PC-3 (cell line): ENCODE measurements around the gene EIF3F. TPM values are rescaled to one million over a fixed set of nuclear protein-coding genes. Genes with fewer than 3 reads are reported as not detected.

Source experiments
- ATAC-seq: fragments of 200-7000 bp; cut with Tn5 transposase; 2 replicates; pipeline ENCODE4 v1.9.1; 2020; ENCODE audit warnings: mild to moderate bottlenecking, moderate library complexity
- BruUV-seq: library from RNA; stranded (reverse); fragments of 400-500 nt; replicated peaks from 2 replicates; lab custom pipeline; 2021; lab: Mats Ljungman, UMichigan
- CTCF ChIA-PET: fragments of 300-600 bp; sonication (Branson Sonifier 250); formaldehyde crosslinking; loops from one replicate; lab custom pipeline; 2022; ENCODE audit warnings: antibody characterized with exemption; lab: Charles Lee
- POLR2A ChIA-PET: fragments of 300-600 bp; sonication (Branson Sonifier 250); formaldehyde crosslinking; loops from one replicate; lab custom pipeline; 2022; ENCODE audit warnings: antibody characterized with exemption; ENCODE audit not compliant: unreplicated experiment; lab: Charles Lee
- DNase-seq: peaks from one replicate; pipeline ENCODE4 v3.0.0-alpha.2; 2015
- H2AFZ ChIP-seq: fragments of 300-600 bp; sonication (generic); 2 replicates; pipeline ENCODE4 v1.6.0; 2016; ENCODE audit warnings: antibody characterized with exemption, low read length
- H3F3A ChIP-seq: fragments of 300-600 bp; sonication (generic); one replicate; pipeline ENCODE4 v1.6.0; 2017; ENCODE audit warnings: antibody characterized with exemption, low read length, control low read depth, mild to moderate bottlenecking; ENCODE audit not compliant: unreplicated experiment
- H3K27ac ChIP-seq: fragments of 300-600 bp; sonication (generic); 2 replicates; pipeline ENCODE4 v1.5.1; 2016; ENCODE audit warnings: mild to moderate bottlenecking, low read length
- H3K27me3 ChIP-seq: fragments of 300-600 bp; sonication (generic); 2 replicates; pipeline ENCODE4 v1.6.1; 2016; ENCODE audit warnings: low read length, mixed read lengths
- H3K36me3 ChIP-seq: fragments of 300-600 bp; sonication (generic); 2 replicates; pipeline ENCODE4 v1.6.1; 2016; ENCODE audit warnings: low read depth, mixed run types, low read length, mixed read lengths
- H3K4me1 ChIP-seq: fragments of 300-600 bp; sonication (generic); 2 replicates; pipeline ENCODE4 v1.5.1; 2016; ENCODE audit warnings: low read length; ENCODE audit not compliant: insufficient read depth
- H3K4me2 ChIP-seq: fragments of 300-600 bp; sonication (generic); 2 replicates; pipeline ENCODE4 v1.6.0; 2016; ENCODE audit warnings: low read length
- H3K4me3 ChIP-seq: fragments of 300-600 bp; sonication (generic); 2 replicates; pipeline ENCODE4 v1.5.1; 2016; ENCODE audit warnings: mild to moderate bottlenecking, low read length, mixed read lengths
- H3K79me2 ChIP-seq: fragments of 300-600 bp; sonication (generic); 2 replicates; pipeline ENCODE4 v1.6.1; 2017; ENCODE audit warnings: low read length, mixed read lengths
- H3K9ac ChIP-seq: fragments of 300-600 bp; sonication (generic); 2 replicates; pipeline ENCODE4 v1.6.0; 2016; ENCODE audit warnings: mild to moderate bottlenecking, low read length
- H3K9me2 ChIP-seq: fragments of 300-600 bp; sonication (generic); replicated peaks from 2 replicates; pipeline ENCODE4 v1.6.1; 2016; ENCODE audit warnings: mixed run types, low read length, mixed read lengths
- H3K9me3 ChIP-seq: fragments of 300-600 bp; sonication (generic); 2 replicates; pipeline ENCODE4 v1.6.1; 2016; ENCODE audit warnings: low read length, mixed read lengths
- H4K20me1 ChIP-seq: fragments of 300-600 bp; sonication (generic); 2 replicates; pipeline ENCODE4 v1.6.1; 2016; ENCODE audit warnings: low read length, mixed read lengths
- EZH2 ChIP-seq: fragments of 300-600 bp; sonication (generic); IDR thresholded peaks from one replicate; pipeline ENCODE4 v1.6.1; 2017; ENCODE audit warnings: antibody characterized with exemption, mild to moderate bottlenecking, low read length; ENCODE audit not compliant: unreplicated experiment
- EZH2phosphoT487 ChIP-seq: fragments of 300-600 bp; sonication (generic); IDR thresholded peaks from 2 replicates; pipeline ENCODE4 v1.6.1; 2018; ENCODE audit warnings: mild to moderate bottlenecking, antibody characterized with exemption, low read length, borderline replicate concordance
- intact Hi-C: fragments of 100-400 bp; cut with micrococcal nuclease; formaldehyde crosslinking; loops from 2 replicates; pipeline ENCODE4 v1.9.0; 2023
- total RNA-seq: library from RNA; depleted of rRNA; stranded (reverse); fragments of >200 nt; gene quantifications from 2 replicates; pipeline ENCODE4 v1.2.3, GENCODE V29; 2014
- TF ChIP-seq, protein P1 (sequence below): fragments of 300-600 bp; sonication (generic); conservative IDR thresholded peaks from 2 replicates; pipeline ENCODE4 v1.5.1; 2017; ENCODE audit warnings: antibody characterized with exemption, low read depth, mild to moderate bottlenecking, low read length

The EIF3F gene
- total RNA-seq, 1 experiment from 2014 or later = 227 TPM

DNA sequence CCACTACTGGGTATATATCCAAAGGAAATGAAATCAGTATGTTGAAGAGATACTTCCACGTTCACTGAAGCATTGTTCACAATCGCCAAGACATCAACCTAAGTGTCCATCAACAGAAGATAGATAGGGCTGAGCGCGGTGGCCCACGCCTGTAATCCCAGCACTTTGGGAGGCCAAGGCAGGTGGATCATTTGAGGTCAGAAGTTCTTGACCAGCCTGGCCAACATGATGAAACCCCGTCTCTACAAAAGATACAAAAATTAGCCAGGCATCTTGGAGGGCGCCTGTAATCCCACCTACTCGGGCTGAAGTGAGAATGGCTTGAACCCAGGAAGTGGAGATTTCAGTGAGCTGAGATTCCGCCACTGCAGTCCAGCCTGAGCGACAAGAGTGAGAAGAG lies 12.7 kb downstream of the EIF3F start:
- H4K20me1 ChIP-seq = no peaks in the 10 kb centered on the region
- TF ChIP-seq EZH2phosphoT487 (no peak), EZH2 (no peak)
- TF ChIP-seq, protein P1, sequence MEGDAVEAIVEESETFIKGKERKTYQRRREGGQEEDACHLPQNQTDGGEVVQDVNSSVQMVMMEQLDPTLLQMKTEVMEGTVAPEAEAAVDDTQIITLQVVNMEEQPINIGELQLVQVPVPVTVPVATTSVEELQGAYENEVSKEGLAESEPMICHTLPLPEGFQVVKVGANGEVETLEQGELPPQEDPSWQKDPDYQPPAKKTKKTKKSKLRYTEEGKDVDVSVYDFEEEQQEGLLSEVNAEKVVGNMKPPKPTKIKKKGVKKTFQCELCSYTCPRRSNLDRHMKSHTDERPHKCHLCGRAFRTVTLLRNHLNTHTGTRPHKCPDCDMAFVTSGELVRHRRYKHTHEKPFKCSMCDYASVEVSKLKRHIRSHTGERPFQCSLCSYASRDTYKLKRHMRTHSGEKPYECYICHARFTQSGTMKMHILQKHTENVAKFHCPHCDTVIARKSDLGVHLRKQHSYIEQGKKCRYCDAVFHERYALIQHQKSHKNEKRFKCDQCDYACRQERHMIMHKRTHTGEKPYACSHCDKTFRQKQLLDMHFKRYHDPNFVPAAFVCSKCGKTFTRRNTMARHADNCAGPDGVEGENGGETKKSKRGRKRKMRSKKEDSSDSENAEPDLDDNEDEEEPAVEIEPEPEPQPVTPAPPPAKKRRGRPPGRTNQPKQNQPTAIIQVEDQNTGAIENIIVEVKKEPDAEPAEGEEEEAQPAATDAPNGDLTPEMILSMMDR = no peak
- ChIA-PET POLR2A (no interaction called here), CTCF (interaction anchor here (0.8 kb wide), 1 partner anchor 13 kb away, joined by 3 read pairs; the partner anchor contains the start of gene EIF3F)
- H3K9me2 ChIP-seq = no peaks in the 10 kb centered on the region
- DNase-seq (no peak), ATAC-seq (no peak)
- no peaks in the 10 kb centered on the region for H3K4me1 ChIP-seq
- H3K36me3 ChIP-seq = peaks cover 48% of the 10 kb centered on the region
- no TSS peak for BruUV-seq
- no peaks in the 10 kb centered on the region for H3F3A ChIP-seq
- no peaks in the 10 kb centered on the region for H3K27me3 ChIP-seq
- no peak overlapping the region for H3K27ac ChIP-seq
- H3K4me2 ChIP-seq = no peak overlapping the region
- H3K9ac ChIP-seq = no peak overlapping the region
- H2AFZ ChIP-seq = no peak overlapping the region
- no peaks in the 10 kb centered on the region for H3K9me3 ChIP-seq
- H3K4me3 ChIP-seq = no peak overlapping the region
- no peaks in the 10 kb centered on the region for H3K79me2 ChIP-seq
- intact Hi-C loops = no loop called here

DNA sequence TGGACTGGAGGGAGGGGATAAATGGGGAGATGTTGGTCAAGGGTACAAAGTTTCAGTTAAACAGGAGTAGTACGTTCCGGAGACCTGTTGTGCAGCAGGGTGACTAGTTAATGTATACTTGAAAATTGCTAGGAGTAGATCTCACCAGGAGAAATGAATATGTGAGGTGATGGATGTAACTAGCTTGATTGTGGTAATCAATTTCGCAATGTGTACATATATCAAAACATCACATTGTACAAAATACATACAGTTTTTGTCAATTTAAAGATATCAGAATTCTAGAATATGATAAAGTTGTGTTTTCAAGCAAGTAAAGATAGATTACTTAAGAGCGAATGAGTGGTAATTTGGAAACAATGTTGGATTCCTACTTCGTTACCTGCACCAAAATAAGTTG lies 13.3 kb downstream of the EIF3F start:
- Histone ChIP-seq H3K4me3 (no peak overlapping the region), H3K79me2 (no peaks in the 10 kb centered on the region), H3K36me3 (peaks cover 42% of the 10 kb centered on the region), H3K27me3 (no peaks in the 10 kb centered on the region), H3K9me3 (no peaks in the 10 kb centered on the region), H2AFZ (no peak overlapping the region), H4K20me1 (no peaks in the 10 kb centered on the region), H3K9me2 (no peaks in the 10 kb centered on the region), H3F3A (no peaks in the 10 kb centered on the region), H3K9ac (no peak overlapping the region), H3K4me1 (no peaks in the 10 kb centered on the region), H3K4me2 (no peak overlapping the region), H3K27ac (no peak overlapping the region)
- CTCF ChIA-PET = no interaction called here
- TF ChIP-seq EZH2phosphoT487 = no peak
- TF ChIP-seq EZH2 = no peak
- TF ChIP-seq, protein P1 = no peak
- POLR2A ChIA-PET = interaction anchor here (0.6 kb wide), 1 partner anchor 13 kb away, joined by 3 read pairs; the partner anchor contains the start of gene EIF3F
- BruUV-seq = no TSS peak
- no peak for DNase-seq
- no peak for ATAC-seq
- intact Hi-C loops = no loop called here

DNA sequence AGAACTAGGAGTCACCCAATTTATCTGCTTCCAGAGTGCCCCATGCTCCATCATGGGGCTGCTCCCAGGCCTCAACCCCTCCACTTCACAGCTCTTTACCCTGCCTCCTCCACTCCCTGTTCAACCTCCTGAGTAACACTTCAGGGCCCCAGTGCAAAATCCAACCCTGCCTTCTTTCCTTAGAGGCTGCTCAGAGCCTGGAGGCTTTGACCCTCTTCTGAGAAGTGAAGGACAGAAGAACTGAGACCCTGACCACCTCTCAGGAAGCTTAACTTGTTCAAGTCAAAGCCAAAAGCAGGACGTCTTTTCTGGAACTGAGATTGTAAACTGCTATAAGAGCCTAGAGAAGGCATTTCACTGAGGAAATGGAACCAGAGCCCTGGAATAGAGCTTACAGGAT lies 15.5 kb downstream of the EIF3F start:
- no peak overlapping the region for H3K9ac ChIP-seq
- H3K27me3 ChIP-seq = no peaks in the 10 kb centered on the region
- no peaks in the 10 kb centered on the region for H3F3A ChIP-seq
- BruUV-seq = no TSS peak
- no peaks in the 10 kb centered on the region for H3K79me2 ChIP-seq
- H4K20me1 ChIP-seq = no peaks in the 10 kb centered on the region
- no peak overlapping the region for H3K27ac ChIP-seq
- no peaks in the 10 kb centered on the region for H3K4me1 ChIP-seq
- TF ChIP-seq, protein P1 = no peak
- TF ChIP-seq EZH2phosphoT487 (no peak), EZH2 (no peak)
- ATAC-seq (no peak), DNase-seq (no peak)
- H2AFZ ChIP-seq = no peak overlapping the region
- no peak overlapping the region for H3K4me3 ChIP-seq
- H3K9me2 ChIP-seq = no peaks in the 10 kb centered on the region
- ChIA-PET CTCF (no interaction called here), POLR2A (no interaction called here)
- H3K36me3 ChIP-seq = peaks cover 21% of the 10 kb centered on the region
- H3K9me3 ChIP-seq = no peaks in the 10 kb centered on the region
- no peak overlapping the region for H3K4me2 ChIP-seq
- intact Hi-C loops = no loop called here
